ENCODE data around the gene PDLIM7. TPM values are rescaled to one million over a fixed set of nuclear protein-coding genes. Genes with fewer than 3 reads are reported as not detected.

The PDLIM7 gene
- polyA plus RNA-seq, 1 donor from 2014 or later = 21.0 TPM

DNA sequence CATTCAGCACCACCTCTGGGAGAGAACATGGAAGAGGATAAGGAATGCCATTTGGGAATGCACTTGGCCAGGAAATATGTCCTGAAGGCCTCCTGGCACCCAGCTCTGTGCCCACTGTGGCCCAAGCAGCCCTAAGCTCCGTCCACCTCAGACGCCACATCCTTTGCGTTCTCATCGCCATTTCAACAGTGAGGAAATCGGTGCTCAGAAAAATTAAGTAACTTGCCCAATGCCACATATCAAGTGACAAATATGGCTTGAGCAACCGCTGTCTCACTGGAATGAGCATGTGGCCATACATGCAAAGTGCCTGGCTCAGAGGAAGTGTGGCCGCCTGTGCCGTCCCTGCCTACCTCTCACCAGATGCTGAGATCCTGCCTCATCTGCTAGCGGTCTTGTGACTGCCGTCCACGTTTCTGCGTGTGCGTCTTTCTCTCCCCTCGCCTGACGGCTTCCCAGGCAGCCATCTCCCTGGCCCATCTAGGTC lies 13.2 kb upstream of the PDLIM7 start:
- H2AFZ ChIP-seq (ENCODE audit: low read depth, low read length) = no peak overlapping the region
- H3K9ac ChIP-seq (ENCODE audit: low read length) = no peak overlapping the region
- peaks cover 4% of the 10 kb centered on the region for H3K36me3 ChIP-seq (ENCODE audit: insufficient read depth, low read length)
- H3K9me2 ChIP-seq (ENCODE audit: insufficient read depth, low read length) = no peaks in the 10 kb centered on the region
- H3K4me2 ChIP-seq (ENCODE audit: low read length) = no peak overlapping the region
- no peaks in the 10 kb centered on the region for H4K20me1 ChIP-seq (ENCODE audit: insufficient read depth)
- no peaks in the 10 kb centered on the region for H3K27me3 ChIP-seq (ENCODE audit: insufficient read depth, low read depth, low read length)
- H3K79me2 ChIP-seq (replicated peaks; ENCODE audit: insufficient read depth, low read length) = peaks cover 5% of the 10 kb centered on the region
- H3K9me3 ChIP-seq (ENCODE audit: low read length) = no peaks in the 10 kb centered on the region
- H3K4me3 ChIP-seq (ENCODE audit: low read length) = no peak overlapping the region
- no peak overlapping the region for H3K27ac ChIP-seq (ENCODE audit: low read length)
- no peak for TF ChIP-seq MXI1 (conservative IDR thresholded peaks at IDR 0.05; ENCODE audit: poor library complexity, severe bottlenecking)
- TF ChIP-seq EZH2 (IDR thresholded peaks at IDR 0.05; ENCODE audit: borderline replicate concordance, insufficient read depth, low read length, poor library complexity, severe bottlenecking) = no peak
- TF ChIP-seq, protein P1, sequence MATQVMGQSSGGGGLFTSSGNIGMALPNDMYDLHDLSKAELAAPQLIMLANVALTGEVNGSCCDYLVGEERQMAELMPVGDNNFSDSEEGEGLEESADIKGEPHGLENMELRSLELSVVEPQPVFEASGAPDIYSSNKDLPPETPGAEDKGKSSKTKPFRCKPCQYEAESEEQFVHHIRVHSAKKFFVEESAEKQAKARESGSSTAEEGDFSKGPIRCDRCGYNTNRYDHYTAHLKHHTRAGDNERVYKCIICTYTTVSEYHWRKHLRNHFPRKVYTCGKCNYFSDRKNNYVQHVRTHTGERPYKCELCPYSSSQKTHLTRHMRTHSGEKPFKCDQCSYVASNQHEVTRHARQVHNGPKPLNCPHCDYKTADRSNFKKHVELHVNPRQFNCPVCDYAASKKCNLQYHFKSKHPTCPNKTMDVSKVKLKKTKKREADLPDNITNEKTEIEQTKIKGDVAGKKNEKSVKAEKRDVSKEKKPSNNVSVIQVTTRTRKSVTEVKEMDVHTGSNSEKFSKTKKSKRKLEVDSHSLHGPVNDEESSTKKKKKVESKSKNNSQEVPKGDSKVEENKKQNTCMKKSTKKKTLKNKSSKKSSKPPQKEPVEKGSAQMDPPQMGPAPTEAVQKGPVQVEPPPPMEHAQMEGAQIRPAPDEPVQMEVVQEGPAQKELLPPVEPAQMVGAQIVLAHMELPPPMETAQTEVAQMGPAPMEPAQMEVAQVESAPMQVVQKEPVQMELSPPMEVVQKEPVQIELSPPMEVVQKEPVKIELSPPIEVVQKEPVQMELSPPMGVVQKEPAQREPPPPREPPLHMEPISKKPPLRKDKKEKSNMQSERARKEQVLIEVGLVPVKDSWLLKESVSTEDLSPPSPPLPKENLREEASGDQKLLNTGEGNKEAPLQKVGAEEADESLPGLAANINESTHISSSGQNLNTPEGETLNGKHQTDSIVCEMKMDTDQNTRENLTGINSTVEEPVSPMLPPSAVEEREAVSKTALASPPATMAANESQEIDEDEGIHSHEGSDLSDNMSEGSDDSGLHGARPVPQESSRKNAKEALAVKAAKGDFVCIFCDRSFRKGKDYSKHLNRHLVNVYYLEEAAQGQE (IDR thresholded peaks at IDR 0.05; ENCODE audit: borderline replicate concordance) = no peak
- TF ChIP-seq TAF1 (IDR thresholded peaks at IDR 0.05; ENCODE audit: low read depth) = no peak
- TF ChIP-seq POLR2AphosphoS5 (IDR thresholded peaks at IDR 0.05) = no peak
- H3F3A ChIP-seq (ENCODE audit: insufficient read depth, low read length, poor library complexity, severe bottlenecking) = no peaks in the 10 kb centered on the region

DNA sequence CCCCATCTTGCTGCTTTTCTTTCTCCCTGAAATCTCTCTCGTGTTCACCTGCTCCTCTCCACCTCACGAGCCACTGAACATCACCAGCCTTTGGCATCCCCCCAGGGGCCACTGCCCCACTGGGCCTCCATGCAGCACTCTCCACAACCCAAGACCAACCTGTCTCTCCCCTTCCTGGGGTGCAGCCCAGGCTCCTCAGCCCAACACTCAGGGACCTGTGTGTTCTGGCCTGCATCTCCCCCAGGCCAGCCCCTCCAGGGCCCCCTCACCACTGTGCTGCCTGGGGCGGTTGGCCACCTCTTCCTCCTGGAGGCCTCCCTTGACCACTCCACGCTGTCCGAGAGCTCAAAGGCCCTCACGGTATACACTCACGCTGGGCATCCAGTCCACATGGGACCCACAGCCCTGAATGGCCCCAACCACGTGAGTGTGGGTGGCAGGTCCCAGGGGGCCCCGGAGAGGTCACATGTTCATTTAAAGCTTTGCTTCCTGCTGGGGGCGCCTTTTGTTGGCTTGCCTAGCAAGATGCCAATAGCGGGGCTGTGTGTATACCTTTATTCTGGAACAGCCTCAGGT lies 12.7 kb upstream of the PDLIM7 start:
- H3K27ac ChIP-seq (ENCODE audit: low read length) = no peak overlapping the region

More for the DNA sequence above, 12.7 kb upstream of the PDLIM7 start:
- Histone ChIP-seq H3K4me3 (ENCODE audit: low read length) (no peak overlapping the region), H4K20me1 (ENCODE audit: insufficient read depth) (no peaks in the 10 kb centered on the region), H3K9me3 (ENCODE audit: low read length) (no peaks in the 10 kb centered on the region), H3K36me3 (ENCODE audit: insufficient read depth, low read length) (peaks cover 4% of the 10 kb centered on the region), H3F3A (ENCODE audit: insufficient read depth, low read length, poor library complexity, severe bottlenecking) (no peaks in the 10 kb centered on the region), H3K27me3 (ENCODE audit: insufficient read depth, low read depth, low read length) (no peaks in the 10 kb centered on the region), H3K4me2 (ENCODE audit: low read length) (no peak overlapping the region), H3K79me2 (replicated peaks; ENCODE audit: insufficient read depth, low read length) (no peaks in the 10 kb centered on the region), H3K9me2 (ENCODE audit: insufficient read depth, low read length) (no peaks in the 10 kb centered on the region), H3K9ac (ENCODE audit: low read length) (no peak overlapping the region), H2AFZ (ENCODE audit: low read depth, low read length) (no peak overlapping the region)
- TF ChIP-seq TAF1 (IDR thresholded peaks at IDR 0.05; ENCODE audit: low read depth) (no peak), EP300 (conservative IDR thresholded peaks at IDR 0.05; ENCODE audit: poor library complexity, severe bottlenecking) (no peak)
- TF ChIP-seq, protein P1 (IDR thresholded peaks at IDR 0.05; ENCODE audit: borderline replicate concordance) = no peak

Measured in neural cell (in vitro differentiated cells).